ENCODE measurements around the gene KRTAP10-9.
"Not testable (repeated sequence)": the region's sequence is repeated elsewhere in the genome, so short reads cannot be mapped to it uniquely, and the experiment has no call there.

The KRTAP10-9 gene, protein sequence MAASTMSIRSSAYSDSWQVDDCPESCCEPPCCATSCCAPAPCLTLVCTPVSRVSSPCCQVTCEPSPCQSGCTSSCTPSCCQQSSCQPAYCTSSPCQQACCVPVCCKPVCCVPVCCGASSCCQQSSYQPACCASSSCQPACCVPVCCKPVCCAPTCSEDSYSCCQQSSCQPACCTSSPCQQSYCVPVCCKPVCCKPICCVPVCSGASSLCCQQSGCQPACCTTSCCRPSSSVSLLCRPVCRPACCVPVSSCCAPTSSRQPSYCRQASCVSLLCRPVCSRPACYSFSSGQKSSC

DNA sequence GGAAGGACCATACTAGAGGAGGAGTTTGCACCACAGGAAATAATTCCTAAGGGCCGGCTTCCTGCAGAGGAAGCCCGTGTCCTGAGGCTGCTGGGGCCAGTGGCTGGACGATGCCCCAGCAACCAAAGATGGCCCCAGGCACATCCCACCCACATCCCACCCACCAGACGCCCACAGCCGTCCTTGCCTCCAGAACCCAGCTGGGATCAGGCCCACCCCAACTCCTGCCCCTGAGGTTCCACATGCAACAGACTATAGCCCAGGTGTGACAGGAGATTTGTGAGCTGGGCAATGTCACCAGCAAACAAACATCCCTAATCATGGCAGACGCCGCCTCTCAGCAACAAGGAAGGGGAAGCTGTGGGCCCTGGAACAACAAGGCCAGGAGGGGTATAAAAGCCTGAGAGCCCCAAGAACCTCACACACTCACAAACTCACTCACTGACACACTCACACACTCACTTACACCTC, at the start of gene KRTAP10-9:
KRTAP10-9 (plus strand) TSS at position 421 of the 471 bp plus-strand sequence. CDS start 79 bp downstream, outside the sequence.
- no peak for DNase-seq (ENCODE audit: low read depth, low spot score)

DNA sequence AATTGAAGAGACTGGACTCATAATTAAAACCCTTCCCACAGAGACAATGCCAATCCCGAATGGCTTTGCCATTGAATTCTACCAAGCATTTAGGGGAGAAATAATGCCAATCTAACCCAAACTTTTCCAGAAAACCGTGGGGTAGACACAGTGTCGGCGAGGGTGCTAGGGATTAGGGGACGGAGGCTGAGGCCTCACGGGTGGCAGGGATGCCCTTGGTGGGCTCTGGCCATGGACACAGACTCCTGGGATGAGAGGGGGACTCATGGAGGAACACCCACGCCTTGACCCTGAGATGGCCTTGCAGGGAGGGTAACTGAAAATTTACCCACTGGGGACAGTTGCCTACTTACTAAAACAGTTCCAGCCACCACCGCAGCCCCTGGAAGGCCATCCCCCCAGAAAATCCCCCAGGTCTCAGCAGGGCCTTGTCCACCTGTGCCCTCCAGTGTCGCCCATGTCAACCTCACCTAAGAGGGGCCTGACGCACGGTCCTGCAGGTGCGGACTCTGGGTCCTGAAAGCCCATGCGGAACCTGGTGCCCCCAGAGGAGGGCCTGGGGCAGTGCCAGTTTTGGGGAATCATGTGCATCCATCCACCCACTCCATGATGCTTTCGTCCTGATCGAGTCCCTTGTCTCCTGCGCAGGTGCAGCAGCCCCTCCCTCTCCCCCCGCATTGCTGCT, 48.4 kb upstream of the KRTAP10-9 start:
- no peak for DNase-seq (ENCODE audit: low read depth, low spot score)

DNA sequence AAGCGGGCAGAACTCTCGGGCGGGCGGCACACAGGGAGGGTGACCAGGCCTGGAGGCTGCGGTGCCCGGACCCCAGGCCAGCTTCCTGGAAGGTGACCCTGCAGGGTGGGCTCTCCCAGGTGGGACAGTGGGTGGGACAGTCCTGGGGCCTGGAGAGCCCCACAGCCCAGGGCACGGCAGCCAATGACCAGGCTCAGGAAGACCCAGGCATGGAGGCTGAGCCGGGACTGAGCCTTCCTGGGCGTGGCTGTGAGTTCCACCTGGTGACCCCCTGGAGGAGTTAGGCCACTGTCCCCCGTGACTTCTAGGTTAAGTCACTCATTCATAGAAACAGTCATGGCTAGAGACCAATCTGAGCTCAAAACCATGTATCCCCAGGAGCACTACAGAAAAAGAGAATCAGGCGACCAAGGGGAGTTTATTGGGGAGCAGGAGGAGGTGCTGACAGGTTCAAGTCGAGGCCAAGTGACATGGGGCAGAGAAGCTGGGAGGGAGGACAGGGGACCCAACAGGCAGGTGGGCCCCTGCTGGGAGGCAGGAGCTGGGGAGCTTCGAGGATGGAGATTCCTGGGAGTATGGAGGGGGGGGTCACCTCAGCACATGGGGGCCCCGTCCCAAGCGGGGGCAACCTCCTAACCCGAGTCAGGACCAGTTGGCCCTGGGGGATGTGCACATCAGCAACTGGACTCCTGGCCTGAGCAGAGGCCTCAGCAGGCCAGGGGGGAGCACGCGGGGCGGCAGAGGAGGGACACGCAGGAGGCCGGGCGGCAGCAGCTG, 47.6 kb upstream of the KRTAP10-9 start:
- DNase-seq (ENCODE audit: low read depth, low spot score), result no peak

DNA sequence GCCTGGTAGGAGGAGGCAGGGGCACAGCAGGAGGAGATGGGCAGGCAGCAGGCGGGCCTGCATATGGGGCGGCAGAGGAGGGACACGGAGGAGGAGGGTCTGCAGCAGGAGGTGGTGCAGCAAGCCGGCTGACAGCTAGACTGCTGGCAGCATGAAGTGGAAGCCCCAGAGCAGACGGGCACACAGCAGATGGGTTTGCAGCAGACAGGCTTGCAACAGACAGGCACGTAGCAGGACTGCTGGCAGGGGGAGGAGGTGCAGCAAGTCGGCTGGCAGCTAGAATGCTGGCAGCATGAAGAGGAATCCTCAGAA, 47.1 kb upstream of the KRTAP10-9 start:
- no peak for DNase-seq (ENCODE audit: low read depth, low spot score)

DNA sequence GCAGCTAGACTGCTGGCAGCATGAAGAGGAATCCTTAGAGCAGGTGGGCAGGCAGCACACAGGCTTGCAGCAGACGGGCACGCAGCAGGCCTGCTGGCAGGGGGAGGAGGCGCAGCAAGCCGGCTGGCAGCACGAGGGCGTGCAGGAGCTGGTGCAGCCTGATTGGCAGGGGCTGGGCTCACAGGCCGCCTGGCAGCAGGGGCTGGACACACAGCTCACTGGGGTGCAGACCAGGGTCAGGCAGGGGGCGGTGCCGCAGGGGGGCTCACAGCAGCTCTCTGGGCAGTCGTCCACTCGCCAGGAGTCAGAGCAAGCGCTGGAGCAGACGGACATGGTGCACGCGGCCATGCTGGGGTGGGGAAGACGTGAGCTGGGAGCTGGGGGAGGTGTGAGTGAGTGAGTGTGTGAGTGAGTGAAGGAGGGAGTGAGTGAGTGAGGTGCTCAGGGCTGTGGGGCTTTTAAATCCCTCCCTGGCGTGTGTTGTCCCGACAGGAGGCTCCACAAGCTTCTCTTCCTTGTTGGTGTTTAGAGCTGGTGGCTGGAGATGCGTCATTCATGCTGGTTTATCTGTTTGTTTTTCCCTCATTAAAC, 46.6 kb upstream of the KRTAP10-9 start, which contains the start of gene KRTAP10-5:
KRTAP10-5 (minus strand) TSS at position 374 of the 591 bp plus-strand sequence; CDS start at position 348, 26 bp downstream.
- not testable (repeated sequence) for DNase-seq (ENCODE audit: low read depth, low spot score)

DNA sequence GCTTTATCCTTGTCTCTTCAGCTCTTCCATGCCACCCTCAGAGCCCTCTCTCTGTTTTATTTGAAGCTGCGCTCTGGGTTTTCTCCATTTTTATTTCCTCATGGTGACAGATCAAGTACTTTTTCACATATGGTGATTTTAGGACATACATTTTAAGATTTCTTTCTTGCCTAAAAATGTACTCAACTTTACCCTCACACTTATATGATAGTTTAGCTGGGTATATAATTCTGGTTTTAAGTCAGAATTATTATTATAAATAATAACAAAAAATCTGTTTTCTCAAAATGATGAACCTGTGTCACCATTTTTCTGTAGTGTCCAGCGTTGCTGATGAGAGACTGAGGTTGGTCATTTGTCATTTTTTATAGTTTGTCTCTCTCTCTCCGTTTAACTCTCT, 45.7 kb upstream of the KRTAP10-9 start:
- no peak for DNase-seq (ENCODE audit: low read depth, low spot score)

DNA sequence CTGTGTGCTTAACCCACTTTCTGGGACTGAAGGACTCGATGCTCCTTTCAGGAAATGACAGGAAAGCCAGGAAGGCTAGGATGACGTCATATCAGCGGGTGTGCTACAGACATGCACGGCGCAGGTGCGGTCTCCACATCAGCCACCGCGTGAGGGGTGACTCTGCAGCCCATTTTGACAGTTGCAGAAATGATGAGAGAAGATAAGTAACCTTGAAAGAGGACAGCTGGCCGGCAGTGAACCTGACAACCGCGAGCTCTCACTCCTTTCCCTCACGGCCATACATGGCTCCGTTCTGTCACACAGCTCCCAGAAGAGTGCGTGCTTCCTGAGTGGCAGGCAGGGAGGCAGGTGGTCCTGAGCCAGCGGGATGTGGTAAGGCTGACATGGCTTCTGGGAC, 44.8 kb upstream of the KRTAP10-9 start:
- DNase-seq (ENCODE audit: low read depth, low spot score), result no peak

DNA sequence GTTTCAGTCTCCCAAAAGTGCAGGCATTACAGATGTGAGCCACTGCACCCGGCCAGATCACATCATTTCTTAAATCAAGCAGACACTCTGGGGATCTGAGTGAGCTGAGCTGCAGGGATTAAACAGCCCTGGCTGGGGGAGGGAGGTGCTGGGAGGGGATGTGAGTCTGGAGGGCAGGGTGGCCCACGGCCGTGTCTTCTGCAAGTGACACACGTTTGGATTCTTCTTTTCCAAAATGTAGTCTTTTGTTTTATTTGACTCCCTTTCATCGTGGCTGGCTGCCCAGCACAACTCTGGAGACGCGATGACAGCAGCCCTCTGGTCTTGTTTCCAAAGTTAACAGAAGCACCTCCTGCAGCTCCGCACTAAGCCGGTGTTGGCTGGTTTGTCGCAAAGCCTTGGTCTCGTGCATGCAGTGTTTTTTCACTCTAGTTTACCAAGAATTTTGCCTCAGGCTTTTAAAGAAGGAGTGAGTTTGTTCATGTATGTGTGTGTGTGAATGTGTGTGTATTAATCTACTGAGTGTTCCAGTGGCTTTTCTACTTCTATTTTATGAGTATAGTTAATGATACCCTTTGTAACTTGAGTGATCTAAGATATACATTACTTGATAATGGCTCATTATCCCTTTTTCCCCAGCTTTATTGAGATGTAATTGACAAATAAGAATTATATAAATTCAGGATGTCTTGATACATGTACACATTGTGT, 43.6 kb upstream of the KRTAP10-9 start:
- DNase-seq (ENCODE audit: low read depth, low spot score), result no peak

DNA sequence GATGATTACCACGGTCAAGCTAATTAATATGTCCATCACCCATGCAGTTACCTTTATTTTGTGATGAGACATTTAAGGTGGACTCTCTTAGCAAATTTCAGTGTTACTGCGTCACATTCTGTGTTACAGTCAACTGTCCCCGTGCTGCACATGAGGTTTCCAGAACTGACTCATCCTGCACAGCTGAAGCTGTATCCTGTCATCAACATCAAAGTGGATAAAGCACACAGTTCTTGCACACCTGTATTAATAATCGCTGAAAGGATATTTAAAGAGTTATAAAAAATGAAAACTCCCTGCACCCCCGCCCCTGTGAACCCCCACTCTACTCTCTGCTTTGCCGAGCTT, 43.1 kb upstream of the KRTAP10-9 start:
- DNase-seq (ENCODE audit: low read depth, low spot score), result no peak

DNA sequence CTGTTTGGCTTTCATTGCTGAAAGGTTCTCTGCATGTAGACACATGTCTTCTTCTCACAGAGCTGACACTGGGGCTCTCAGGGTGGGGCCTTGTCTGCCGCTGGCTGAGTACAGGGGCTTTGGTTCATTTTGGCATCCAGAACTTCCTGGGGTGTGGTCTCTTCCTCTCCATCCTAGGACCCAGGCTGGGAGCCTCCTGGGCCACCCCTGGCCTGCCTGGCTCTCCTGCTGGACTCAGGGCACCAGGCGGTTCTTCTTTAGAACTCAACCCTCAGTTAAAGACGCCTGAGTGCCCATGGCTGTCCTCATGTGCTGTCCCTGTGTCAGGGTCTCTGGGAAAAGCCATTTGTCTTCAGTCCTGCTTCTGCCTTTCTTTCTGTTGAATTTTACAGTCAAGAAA, 41.0 kb upstream of the KRTAP10-9 start:
- no peak for DNase-seq (ENCODE audit: low read depth, low spot score)

DNA sequence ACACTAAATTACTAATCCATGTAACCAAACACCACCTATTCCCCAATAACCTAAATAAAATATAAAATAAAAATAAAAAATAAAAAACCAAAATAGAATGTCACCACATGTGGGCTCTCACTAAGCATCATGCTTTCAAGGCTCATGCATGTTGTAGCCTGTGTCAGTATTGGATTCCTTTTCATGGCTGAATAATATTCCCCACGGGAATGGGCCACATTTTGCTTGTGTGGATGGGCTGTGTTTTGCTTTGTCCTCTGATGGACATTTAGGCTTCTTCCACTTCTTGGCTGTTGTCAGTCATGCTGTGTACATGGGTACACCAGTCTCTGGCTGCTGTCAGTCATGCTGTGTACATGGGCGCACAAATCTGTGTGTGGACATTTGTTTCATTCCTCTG, 37.8 kb upstream of the KRTAP10-9 start:
- no peak for DNase-seq (ENCODE audit: low read depth, low spot score)

DNA sequence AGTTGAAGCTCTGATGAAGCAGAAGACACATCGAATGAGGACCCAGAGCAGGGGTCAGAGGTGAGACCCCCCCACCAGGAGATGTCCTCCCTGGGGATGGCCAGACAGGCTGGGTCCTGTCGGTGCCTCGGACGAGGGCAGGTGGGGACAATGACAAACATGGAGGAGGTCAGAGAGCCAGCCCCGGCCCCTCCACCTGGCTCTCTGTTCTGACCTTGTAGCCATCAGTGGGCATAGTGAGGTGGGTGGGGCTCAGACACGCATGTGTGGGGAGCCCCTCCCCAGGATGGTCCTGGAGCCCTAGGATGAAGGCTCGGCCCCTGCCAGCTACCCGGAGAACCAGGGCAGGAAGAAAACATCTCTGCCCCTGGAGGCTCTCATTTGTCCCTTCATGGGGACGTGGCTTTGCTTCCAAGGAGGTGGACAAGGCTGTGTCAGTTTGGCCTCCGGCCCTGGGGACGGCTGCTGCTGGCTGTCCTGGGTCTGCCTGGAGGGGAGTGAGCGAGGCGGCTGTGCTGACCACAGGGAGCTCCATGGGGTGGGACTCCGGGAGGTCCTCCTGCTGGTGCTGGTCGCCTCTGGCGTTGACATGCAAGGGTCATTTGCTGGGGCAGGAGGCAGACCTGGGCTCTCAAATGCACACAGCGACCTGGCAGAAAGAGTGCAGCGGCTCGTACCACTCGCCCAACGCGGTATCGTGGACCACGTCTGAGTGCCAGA, 37.1 kb upstream of the KRTAP10-9 start:
- no peak for DNase-seq (ENCODE audit: low read depth, low spot score)

DNA sequence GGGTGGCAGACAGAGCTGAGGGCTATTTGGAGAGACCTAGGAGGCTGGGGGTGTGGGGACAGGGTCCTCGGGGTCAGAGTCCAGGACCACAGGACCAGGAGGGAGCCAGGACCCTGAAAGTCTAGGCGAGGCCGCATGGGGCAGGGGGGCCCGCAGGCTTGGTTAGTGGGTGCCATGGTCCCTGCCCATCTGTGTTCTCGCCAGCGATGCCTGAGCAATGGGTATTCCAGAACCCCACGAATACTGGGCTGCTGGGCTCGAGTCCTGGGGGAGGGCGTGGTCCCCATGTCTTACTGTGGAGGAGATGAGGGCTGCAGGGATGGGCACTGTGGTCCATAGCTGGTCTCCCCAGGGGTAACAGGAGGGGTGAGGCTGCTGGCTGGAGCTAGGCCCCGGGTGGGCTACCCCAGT, 36.6 kb upstream of the KRTAP10-9 start:
- no peak for DNase-seq (ENCODE audit: low read depth, low spot score)

DNA sequence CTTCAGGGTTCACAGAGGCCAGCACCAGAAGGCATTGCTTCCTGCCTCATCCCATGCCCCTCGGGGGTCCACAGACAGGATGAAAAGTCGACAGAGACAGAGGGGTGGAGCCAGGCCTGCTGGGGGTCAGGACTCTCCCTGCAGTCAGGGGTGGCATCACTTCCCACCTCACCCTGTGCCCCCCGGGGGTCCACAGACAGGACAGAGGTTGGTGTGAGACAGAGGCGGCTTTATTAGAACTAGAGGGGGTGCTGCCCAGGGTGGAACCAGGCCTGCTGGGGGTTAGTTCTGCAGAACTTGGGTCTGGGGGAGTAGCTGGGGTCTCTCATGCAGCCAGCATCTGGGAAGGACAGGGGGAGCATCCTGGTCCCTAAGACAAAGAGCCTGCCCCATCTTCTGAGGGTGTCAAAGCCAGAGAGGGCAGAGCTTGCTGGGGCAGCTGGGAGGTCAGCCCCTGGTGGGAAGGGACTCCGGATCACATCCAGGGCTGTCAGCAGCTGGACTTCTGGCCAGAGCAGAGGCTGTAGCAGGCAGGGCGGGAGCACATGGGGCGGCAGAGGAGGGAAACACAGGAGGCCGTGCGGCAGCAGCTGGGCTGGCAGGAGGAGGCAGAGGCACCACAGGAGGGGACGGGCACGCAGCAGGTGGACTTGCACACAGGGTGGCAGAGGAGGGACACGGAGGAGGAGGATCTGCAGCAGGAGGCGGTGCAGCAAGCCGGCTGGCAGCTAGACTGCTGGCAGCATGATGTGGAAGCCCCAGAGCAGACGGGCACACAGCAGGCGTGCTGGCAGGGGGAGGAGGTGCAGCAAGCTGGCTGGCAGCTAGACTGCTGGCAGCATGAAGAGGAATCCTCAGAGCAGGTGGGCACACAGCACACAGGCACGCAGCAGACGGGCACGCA, 35.7 kb upstream of the KRTAP10-9 start:
- not testable (repeated sequence) for DNase-seq (ENCODE audit: low read depth, low spot score)

DNA sequence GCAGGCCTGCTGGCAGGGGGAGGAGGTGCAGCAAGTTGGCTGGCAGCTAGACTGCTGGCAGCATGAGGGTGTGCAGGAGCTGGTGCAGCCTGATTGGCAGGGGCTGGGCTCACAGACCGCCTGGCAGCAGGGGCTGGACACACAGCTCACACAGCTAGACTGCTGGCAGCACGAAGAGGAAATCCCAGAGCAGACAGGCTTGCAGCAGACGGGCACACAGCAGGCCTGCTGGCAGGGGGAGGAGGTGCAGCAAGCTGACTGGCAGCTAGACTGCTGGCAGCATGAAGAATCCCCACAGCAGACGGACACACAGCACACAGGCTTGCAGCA, 35.1 kb upstream of the KRTAP10-9 start:
- DNase-seq (ENCODE audit: low read depth, low spot score), result not testable (repeated sequence)

DNA sequence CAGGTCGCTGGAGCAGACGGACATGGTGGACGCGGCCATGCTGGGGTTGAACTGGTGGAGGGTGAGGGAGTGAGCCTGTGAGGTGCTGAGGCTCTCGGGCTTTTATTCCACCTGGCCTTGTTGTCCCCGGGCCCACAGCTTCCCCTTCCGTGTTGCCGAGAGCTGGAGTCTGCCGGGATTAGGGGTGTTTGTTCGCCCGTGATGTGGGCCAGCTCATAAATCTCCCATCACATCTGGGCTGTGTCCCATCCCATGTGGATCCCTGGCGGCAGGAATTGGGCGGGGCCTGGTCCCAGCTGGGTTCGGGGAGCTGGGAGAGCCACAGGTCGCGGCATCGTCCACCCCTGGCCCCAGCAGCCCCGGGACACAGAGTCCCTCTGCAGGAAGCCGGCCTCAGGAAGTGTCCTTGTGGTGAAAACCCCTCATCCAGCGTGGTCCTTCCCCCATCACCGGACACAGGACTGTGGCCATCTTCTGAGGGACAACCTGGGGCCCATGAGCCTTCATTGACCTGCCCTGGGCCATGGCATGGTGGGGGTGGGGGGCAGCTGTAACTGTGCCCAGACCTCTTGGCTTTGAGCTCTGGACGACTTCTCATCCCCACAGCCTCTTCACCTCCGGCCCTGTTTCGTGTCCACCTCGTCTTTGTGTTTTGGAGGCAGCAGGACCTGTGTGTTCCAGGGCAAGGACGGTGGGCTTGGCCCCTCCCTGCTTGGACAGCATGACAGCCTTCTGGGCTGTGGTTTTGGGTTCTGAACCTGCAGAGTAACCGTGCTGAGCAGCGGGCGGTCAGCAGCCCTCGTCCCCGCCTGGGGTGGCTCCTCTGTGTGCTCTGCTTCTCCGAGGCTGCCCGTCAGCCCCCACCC, 34.2 kb upstream of the KRTAP10-9 start, which contains the start of gene KRTAP10-6:
KRTAP10-6 (minus strand) TSS at position 60 of the 866 bp plus-strand sequence; CDS start at position 39, 21 bp downstream.
- DNase-seq (ENCODE audit: low read depth, low spot score), result no peak

DNA sequence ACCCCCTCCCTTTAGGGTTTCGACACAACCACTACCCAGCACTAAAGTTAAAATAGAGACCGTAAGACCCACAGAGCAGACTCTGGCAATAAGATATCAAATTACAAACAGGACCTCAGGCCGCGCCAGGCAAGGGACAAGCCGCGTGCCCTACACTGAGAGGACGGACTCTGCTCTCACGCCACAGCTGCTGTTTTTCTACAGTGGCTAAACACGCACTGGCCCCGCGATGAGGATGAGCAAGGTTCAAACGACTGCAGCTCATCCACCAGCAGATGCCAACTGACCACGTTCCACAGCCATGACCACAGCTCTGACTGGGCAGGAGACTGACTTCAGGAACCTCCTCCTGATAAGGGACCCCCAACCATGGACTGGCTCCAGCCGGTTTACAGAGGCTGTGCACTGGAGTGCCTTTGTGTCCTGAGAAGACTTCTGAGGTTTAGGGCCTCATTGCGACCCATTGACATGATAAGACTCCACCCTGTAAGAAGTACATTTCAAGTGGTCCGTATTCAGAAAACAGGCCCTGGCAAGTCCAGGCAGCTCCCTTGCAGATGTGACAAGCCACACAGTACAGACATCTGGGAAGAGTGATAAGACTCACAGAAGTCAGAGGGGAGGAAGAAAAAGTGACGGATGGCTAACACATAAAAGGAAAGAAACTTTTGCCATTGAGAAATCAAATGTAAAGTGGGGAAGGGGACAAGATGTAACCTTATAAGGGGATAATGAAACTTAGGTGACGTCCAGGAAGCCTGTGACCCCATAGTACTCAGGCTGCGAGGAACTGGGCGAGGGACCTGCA, 33.1 kb upstream of the KRTAP10-9 start:
- DNase-seq (ENCODE audit: low read depth, low spot score), result no peak

DNA sequence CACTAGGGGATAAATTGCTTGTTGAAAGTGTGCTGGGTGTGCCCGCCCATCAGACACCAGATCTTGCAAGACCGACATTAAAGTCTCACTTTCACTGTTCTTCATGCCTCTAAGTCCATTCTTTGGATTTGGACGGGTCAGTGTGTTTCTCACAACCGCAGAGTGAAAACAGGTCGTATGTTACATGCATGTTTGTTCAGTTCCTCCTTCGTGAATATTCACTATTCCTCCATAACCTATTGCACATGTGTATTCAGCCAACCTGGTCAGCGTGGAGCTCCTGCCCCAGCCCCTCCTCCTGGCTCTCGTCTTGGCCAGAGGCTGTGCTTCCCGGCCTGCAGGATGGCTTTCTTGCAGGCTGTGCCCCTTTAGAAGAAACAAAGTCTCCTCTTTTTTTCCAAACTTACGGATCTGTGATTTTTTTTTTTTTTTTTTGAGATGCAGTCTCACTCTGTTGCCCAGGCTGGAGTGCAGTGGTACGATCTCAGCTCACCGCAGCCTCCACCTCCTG, 32.4 kb upstream of the KRTAP10-9 start:
- no peak for DNase-seq (ENCODE audit: low read depth, low spot score)
